T-helper 2 cell treated with Interferon-gamma antibody and Interleukin-4, amounts not matched to agents 100 ng/mL and 5 ng/mL, for 36 hours (primary cell): ENCODE measurements around the gene NAGPA. TPM values are rescaled to one million over a fixed set of nuclear protein-coding genes. Genes with fewer than 3 reads are reported as not detected.
"Not testable (repeated sequence)": the region's sequence is repeated elsewhere in the genome, so short reads cannot be mapped to it uniquely, and the experiment has no call there.

Experiments
- intact Hi-C: fragments of 100-400 bp; cut with micrococcal nuclease; formaldehyde crosslinking; loops from one replicate; pipeline ENCODE4 v1.15.1; 2023
- total RNA-seq: library from RNA; stranded (reverse); gene quantifications from 2 replicates; pipeline ENCODE4 v1.2.3, GENCODE V29; 2022

The NAGPA gene
- total RNA-seq, 1 donor from 2014 or later = 14.0 TPM

- intact Hi-C loops = no loop called here
Observed at GRCh38 chr16:5062790-5063765, 29.3 kb upstream of the NAGPA start.

GRCh38 chr16:5062051-5062450 lies 28.3 kb upstream of the NAGPA start:
- intact Hi-C loops = no loop called here

GRCh38 chr16:5060073-5060641 lies 26.4 kb upstream of the NAGPA start:
- intact Hi-C loops = no loop called here

- intact Hi-C loops = loop anchor here (5.0 kb wide), 1 partner anchor 33 kb away; no protein-coding TSS in a partner anchor
Observed at GRCh38 chr16:5059386-5060072, 25.8 kb upstream of the NAGPA start.

- intact Hi-C loops = loop anchor here (5.0 kb wide), 1 partner anchor 34 kb away; no protein-coding TSS in a partner anchor
Observed at GRCh38 chr16:5058476-5058875, 24.7 kb upstream of the NAGPA start.

GRCh38 chr16:5056352-5056751 lies 22.6 kb upstream of the NAGPA start:
- intact Hi-C loops = loop anchor here (5.0 kb wide), 1 partner anchor 36 kb away; no protein-coding TSS in a partner anchor

GRCh38 chr16:5054876-5055865 lies 21.4 kb upstream of the NAGPA start:
- intact Hi-C loops = loop anchor here (5.0 kb wide), 1 partner anchor 37 kb away; no protein-coding TSS in a partner anchor

GRCh38 chr16:5046914-5047313 lies 13.2 kb upstream of the NAGPA start:
- intact Hi-C loops = no loop called here

- intact Hi-C loops = no loop called here
Observed at GRCh38 chr16:5045499-5046115, 11.9 kb upstream of the NAGPA start.

GRCh38 chr16:5044581-5044980 lies 10.8 kb upstream of the NAGPA start:
- intact Hi-C loops = not testable (repeated sequence)

- intact Hi-C loops = no loop called here
Observed at GRCh38 chr16:5044011-5044540, 10.3 kb upstream of the NAGPA start.

GRCh38 chr16:5042574-5043171 lies 8.9 kb upstream of the NAGPA start:
- intact Hi-C loops = no loop called here

GRCh38 chr16:5041600-5042133 lies 7.9 kb upstream of the NAGPA start:
- intact Hi-C loops = no loop called here

GRCh38 chr16:5040451-5040850 lies 6.7 kb upstream of the NAGPA start:
- intact Hi-C loops = no loop called here

GRCh38 chr16:5036228-5037156 lies 2.8 kb upstream of the NAGPA start:
- intact Hi-C loops = no loop called here

- intact Hi-C loops = no loop called here
Observed at GRCh38 chr16:5035909-5036227, 2.1 kb upstream of the NAGPA start.

- intact Hi-C loops = loop anchor here (5.0 kb wide), 1 partner anchor 187 kb away; the partner anchor contains the start of genes GLYR1 and UBN1
Observed at GRCh38 chr16:5034167-5034523, 410 bp upstream of the NAGPA start.

- intact Hi-C loops = loop anchor here (2.0 to 5.0 kb wide), 2 partner anchors 38 to 185 kb away; partner anchors contain the start of genes ALG1, GLYR1 and UBN1
Observed at GRCh38 chr16:5032748-5033167, 977 bp downstream of the NAGPA start.
